Endodermal cell (in vitro differentiated cells): ENCODE results near the gene CCL26. TPM values are rescaled to one million over a fixed set of nuclear protein-coding genes. Genes with fewer than 3 reads are reported as not detected.
"Not testable (repeated sequence)": the region's sequence is repeated elsewhere in the genome, so short reads cannot be mapped to it uniquely, and the experiment has no call there.

Experiments used
- DNase-seq: peaks from one replicate; pipeline ENCODE4 v3.0.0-alpha.2; 2017
- H3K27ac ChIP-seq: 2 replicates; pipeline ENCODE4 v1.5.1; 2013; ENCODE audit warnings: mild to moderate bottlenecking, low read depth, low read length, moderate library complexity
- H3K27me3 ChIP-seq: 2 replicates; pipeline ENCODE4 v1.6.1; 2013; ENCODE audit warnings: mild to moderate bottlenecking, low read length, moderate library complexity; ENCODE audit not compliant: insufficient read depth, control insufficient read depth, poor library complexity, severe bottlenecking
- H3K36me3 ChIP-seq: 2 replicates; pipeline ENCODE4 v1.7.0; 2013; ENCODE audit warnings: mild to moderate bottlenecking, low read length, moderate library complexity; ENCODE audit not compliant: control insufficient read depth, insufficient read depth
- H3K4me1 ChIP-seq: one replicate; pipeline ENCODE4 v1.7.0; 2013; ENCODE audit warnings: low read length; ENCODE audit not compliant: control insufficient read depth, insufficient read depth
- H3K4me3 ChIP-seq: 2 replicates; pipeline ENCODE4 v1.5.1; 2013; ENCODE audit warnings: mild to moderate bottlenecking, low read length, moderate library complexity
- H3K9ac ChIP-seq: 2 replicates; pipeline ENCODE4 v1.6.1; 2013; ENCODE audit warnings: mild to moderate bottlenecking, low read length, moderate library complexity; ENCODE audit not compliant: poor library complexity, severe bottlenecking; ENCODE audit errors: extremely low read depth
- H3K9me3 ChIP-seq: 2 replicates; pipeline ENCODE4 v1.6.1; 2013; ENCODE audit warnings: mild to moderate bottlenecking, low read length, moderate library complexity; ENCODE audit not compliant: control insufficient read depth
- H3K27ac Mint-ChIP-seq: 2 replicates; pipeline ENCODE4 v1.8.0; 2020; ENCODE audit warnings: mixed read lengths
- H3K27me3 Mint-ChIP-seq: 2 replicates; pipeline ENCODE4 v1.8.0; 2021; ENCODE audit warnings: mild to moderate bottlenecking, mixed read lengths; ENCODE audit not compliant: insufficient read depth
- H3K36me3 Mint-ChIP-seq: 2 replicates; pipeline ENCODE4 v1.8.0; 2020; ENCODE audit warnings: low read depth, mixed read lengths
- H3K4me1 Mint-ChIP-seq: 2 replicates; pipeline ENCODE4 v1.8.0; 2020; ENCODE audit warnings: mixed read lengths
- H3K4me3 Mint-ChIP-seq: 2 replicates; pipeline ENCODE4 v1.8.0; 2020; ENCODE audit warnings: mild to moderate bottlenecking, moderate library complexity, mixed read lengths
- H3K9me3 Mint-ChIP-seq: 2 replicates; pipeline ENCODE4 v1.8.0; 2020; ENCODE audit warnings: mild to moderate bottlenecking, mixed read lengths
- CTCF ChIP-seq: fragments of 200-600 bp; sonication (generic); conservative IDR thresholded peaks from 2 replicates; pipeline ENCODE4 v1.5.0; 2021; ENCODE audit warnings: antibody characterized with exemption, mild to moderate bottlenecking
- WGBS, 2 experiments: methylation state at CpG; one replicate each; pipeline versions ENCODE4 v1.1.5 to v1.1.7; 2013; ENCODE audit warnings: missing lambda C conversion rate in 2 of 2, mixed read lengths in 1 of 2; ENCODE audit not compliant: insufficient coverage in 1 of 2, insufficient read length in 1 of 2; 5-methylcytosine and 5-hydroxymethylcytosine counted together
- total RNA-seq, 2 donors: library from RNA; stranded (reverse); fragmentation: NEBNext Ultra II Directional in 1 of 2; extraction: Animal tissue kit (Norgen Biotek cat#: 25700) in 1 of 2; gene quantifications; 2 replicates in 1 of 2; 3 replicates in 1 of 2; pipeline ENCODE4 v1.2.1, GENCODE V29; 2021

CCL26 gene
- total RNA-seq, 2 donors from 2014 or later: 1.2 to 2.9 TPM

GRCh38 chr7:75729851-75730274 lies 42.1 kb downstream of the CCL26 start:
- no peaks in the 10 kb centered on the region for H3K27me3 ChIP-seq
- peak; percentile 78 for DNase-seq
- H3K36me3 Mint-ChIP-seq: no peaks in the 10 kb centered on the region
- WGBS, 2 experiments: 65 to 81% methylated on average over 4 of the region's 4 CpGs
- no peaks in the 10 kb centered on the region for H3K9me3 ChIP-seq
- no peak overlapping the region for H3K4me3 ChIP-seq
- no peak overlapping the region for H3K4me3 Mint-ChIP-seq
- H3K4me1 ChIP-seq: no peaks in the 10 kb centered on the region
- no peaks in the 10 kb centered on the region for H3K36me3 ChIP-seq
- no peaks in the 10 kb centered on the region for H3K9me3 Mint-ChIP-seq
- peaks cover 19% of the 10 kb centered on the region for H3K4me1 Mint-ChIP-seq
- H3K9ac ChIP-seq: no peak overlapping the region
- no peak overlapping the region for H3K27ac ChIP-seq
- no peak for TF ChIP-seq CTCF
- no peaks in the 10 kb centered on the region for H3K27me3 Mint-ChIP-seq
- H3K27ac Mint-ChIP-seq: no peak overlapping the region

GRCh38 chr7:75727881-75728593 lies 44.0 kb downstream of the CCL26 start:
- H3K27ac ChIP-seq: no peak overlapping the region
- peak; percentile 91 for DNase-seq

DNA sequence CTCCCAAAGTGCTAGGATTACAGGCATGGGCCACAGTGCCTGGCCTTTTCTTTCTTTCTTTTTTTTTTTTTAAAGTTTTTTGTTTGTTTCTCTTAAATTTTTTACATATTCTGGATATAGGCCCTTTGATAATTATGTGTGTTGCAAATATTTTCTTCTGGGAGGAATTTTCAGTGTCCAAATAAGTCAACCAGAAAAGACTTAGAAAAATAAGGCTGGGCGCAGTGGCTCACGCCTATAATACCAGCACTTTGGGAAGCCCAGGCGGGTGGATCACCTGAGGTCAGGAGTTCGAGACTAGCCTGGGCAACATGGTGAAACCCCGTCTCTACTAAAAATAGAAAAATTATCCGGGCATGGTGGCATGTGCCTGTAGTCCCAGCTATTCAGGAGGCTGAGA lies 44.7 kb downstream of the CCL26 start:
- not testable (repeated sequence) for H3K9ac ChIP-seq, H3K27me3 ChIP-seq, H3K36me3 Mint-ChIP-seq, H3K9me3 Mint-ChIP-seq, H3K27ac ChIP-seq, H3K4me3 ChIP-seq, H3K9me3 ChIP-seq, H3K27me3 Mint-ChIP-seq, H3K4me1 ChIP-seq, H3K36me3 ChIP-seq, H3K27ac Mint-ChIP-seq, H3K4me3 Mint-ChIP-seq, DNase-seq
- 93 to 94% methylated on average over 6 of the region's 6 CpGs for WGBS, 2 experiments
- peaks cover 15% of the 10 kb centered on the region for H3K4me1 Mint-ChIP-seq

More at GRCh38 chr7:75727881-75728593, 44.0 kb downstream of the CCL26 start:
- Histone ChIP-seq H3K9ac (no peak overlapping the region), H3K4me1 (no peaks in the 10 kb centered on the region), H3K27me3 (no peaks in the 10 kb centered on the region), H3K4me3 (no peak overlapping the region), H3K36me3 (no peaks in the 10 kb centered on the region), H3K9me3 (no peaks in the 10 kb centered on the region)
- no peak overlapping the region for H3K4me3 Mint-ChIP-seq
- H3K27ac Mint-ChIP-seq: peak overlapping the region; percentile 71
- WGBS, 2 experiments: 78 to 91% methylated on average over 5 to 8 of the region's 8 CpGs
- no peaks in the 10 kb centered on the region for H3K9me3 Mint-ChIP-seq
- no peak for TF ChIP-seq CTCF
- no peaks in the 10 kb centered on the region for H3K27me3 Mint-ChIP-seq
- H3K4me1 Mint-ChIP-seq: peaks cover 15% of the 10 kb centered on the region
- no peaks in the 10 kb centered on the region for H3K36me3 Mint-ChIP-seq
